CD4-positive, alpha-beta T cell (primary cell): ENCODE data around the gene SNCAIP. TPM values are rescaled to one million over a fixed set of nuclear protein-coding genes. Genes with fewer than 3 reads are reported as not detected.

Experiments used
- ATAC-seq: fragments of 200-7000 bp; cut with Tn5 transposase; one replicate; pipeline ENCODE4 v1.10.0; 2022; ENCODE audit warnings: mild to moderate bottlenecking; ENCODE audit not compliant: poor library complexity
- CTCF ChIA-PET: fragments of 350-600 bp; sonication (Branson Sonifier 250); formaldehyde crosslinking; loops from one replicate; lab custom pipeline; 2021; ENCODE audit warnings: antibody characterized with exemption, inconsistent platforms; lab: Charles Lee
- POLR2A ChIA-PET: fragments of 350-600 bp; sonication (Branson Sonifier 250); formaldehyde crosslinking; loops from one replicate; lab custom pipeline; 2021; ENCODE audit warnings: antibody characterized with exemption, inconsistent platforms; lab: Charles Lee
- DNase-seq, 14 experiments: peaks; one replicate each; pipeline ENCODE4 v3.0.0-alpha.2; 2013 to 2020; ENCODE audit warnings: mixed read lengths in 2 of 14
- H3K27ac ChIP-seq, 2 donors: one replicate each; pipeline versions ENCODE4 v1.5.1 to v1.7.0; 2013; ENCODE audit warnings: low read length in 2 of 2, low read depth in 1 of 2, mild to moderate bottlenecking in 1 of 2
- H3K27me3 ChIP-seq, 2 experiments: 1 replicate in 1 of 2; 2 replicates in 1 of 2; pipeline versions ENCODE4 v1.6.1 to v1.7.0; 2013; ENCODE audit warnings: low read length in 2 of 2, control low read depth in 1 of 2, mild to moderate bottlenecking in 1 of 2, moderate library complexity in 1 of 2; ENCODE audit not compliant: insufficient read depth in 2 of 2, control insufficient read depth in 1 of 2
- H3K36me3 ChIP-seq: one replicate; pipeline ENCODE4 v1.6.1; 2013; ENCODE audit warnings: low read length, control low read depth; ENCODE audit not compliant: insufficient read depth
- H3K4me1 ChIP-seq: one replicate; pipeline ENCODE4 v1.6.1; 2013; ENCODE audit warnings: low read length, control low read depth; ENCODE audit not compliant: insufficient read depth
- H3K4me3 ChIP-seq: one replicate; pipeline ENCODE4 v1.5.1; 2013; ENCODE audit warnings: mild to moderate bottlenecking, low read length, moderate library complexity
- H3K9me3 ChIP-seq, 2 experiments: 1 replicate in 1 of 2; 2 replicates in 1 of 2; pipeline versions ENCODE4 v1.6.1 to v1.7.0; 2013; ENCODE audit warnings: low read length in 2 of 2, mild to moderate bottlenecking in 2 of 2, control low read depth in 1 of 2, moderate library complexity in 1 of 2; ENCODE audit not compliant: control insufficient read depth in 1 of 2, insufficient read depth in 1 of 2
- H3K27ac Mint-ChIP-seq: one replicate; pipeline ENCODE4 v1.8.0; 2020; ENCODE audit warnings: mixed read lengths
- H3K27me3 Mint-ChIP-seq: one replicate; pipeline ENCODE4 v1.8.0; 2021; ENCODE audit warnings: mixed read lengths
- H3K36me3 Mint-ChIP-seq: one replicate; pipeline ENCODE4 v1.8.0; 2021; ENCODE audit warnings: low read depth, mixed read lengths
- H3K4me1 Mint-ChIP-seq: one replicate; pipeline ENCODE4 v1.8.0; 2021; ENCODE audit warnings: low read depth, mixed read lengths
- H3K4me3 Mint-ChIP-seq: one replicate; pipeline ENCODE4 v1.8.0; 2020; ENCODE audit warnings: mild to moderate bottlenecking, mixed read lengths
- H3K9me3 Mint-ChIP-seq: one replicate; pipeline ENCODE4 v1.8.0; 2020; ENCODE audit warnings: mixed read lengths
- intact Hi-C, 2 experiments: fragments of 100-400 bp; cut with DNase I in 1 of 2; cut with micrococcal nuclease in 1 of 2; formaldehyde crosslinking; loops; one replicate each; pipeline versions ENCODE4 v1.15.1 to v1.9.0; 2023 to 2025; cut with DNase I, micrococcal nuclease
- total RNA-seq, 174 experiments: library from RNA in 2 of 174; stranded (reverse) in 2 of 174; gene quantifications; one replicate each; pipeline ENCODE4 v1.2.3 and lab custom pipeline; 2021 to 2026
- TF ChIP-seq, protein P1 (sequence below): fragments of 200-600 bp; IDR thresholded peaks from one replicate; pipeline ENCODE4 v1.8.0; 2022; ENCODE audit warnings: antibody characterized with exemption, mild to moderate bottlenecking

SNCAIP gene
- total RNA-seq, 2 experiments from 2014 or later: not detected

GRCh38 chr5:122304471-122305215, 7.4 kb upstream of the SNCAIP start:
- Mint-ChIP-seq H3K4me1 (no peaks in the 10 kb centered on the region), H3K9me3 (no peaks in the 10 kb centered on the region), H3K36me3 (no peaks in the 10 kb centered on the region), H3K27me3 (peaks cover 14% of the 10 kb centered on the region), H3K27ac (no peak overlapping the region), H3K4me3 (no peak overlapping the region)
- no peak overlapping the region for H3K27ac ChIP-seq
- intact Hi-C loops: no loop called here
- H3K36me3 ChIP-seq: no peaks in the 10 kb centered on the region
- no peaks in the 10 kb centered on the region for H3K4me1 ChIP-seq
- TF ChIP-seq, protein P1, sequence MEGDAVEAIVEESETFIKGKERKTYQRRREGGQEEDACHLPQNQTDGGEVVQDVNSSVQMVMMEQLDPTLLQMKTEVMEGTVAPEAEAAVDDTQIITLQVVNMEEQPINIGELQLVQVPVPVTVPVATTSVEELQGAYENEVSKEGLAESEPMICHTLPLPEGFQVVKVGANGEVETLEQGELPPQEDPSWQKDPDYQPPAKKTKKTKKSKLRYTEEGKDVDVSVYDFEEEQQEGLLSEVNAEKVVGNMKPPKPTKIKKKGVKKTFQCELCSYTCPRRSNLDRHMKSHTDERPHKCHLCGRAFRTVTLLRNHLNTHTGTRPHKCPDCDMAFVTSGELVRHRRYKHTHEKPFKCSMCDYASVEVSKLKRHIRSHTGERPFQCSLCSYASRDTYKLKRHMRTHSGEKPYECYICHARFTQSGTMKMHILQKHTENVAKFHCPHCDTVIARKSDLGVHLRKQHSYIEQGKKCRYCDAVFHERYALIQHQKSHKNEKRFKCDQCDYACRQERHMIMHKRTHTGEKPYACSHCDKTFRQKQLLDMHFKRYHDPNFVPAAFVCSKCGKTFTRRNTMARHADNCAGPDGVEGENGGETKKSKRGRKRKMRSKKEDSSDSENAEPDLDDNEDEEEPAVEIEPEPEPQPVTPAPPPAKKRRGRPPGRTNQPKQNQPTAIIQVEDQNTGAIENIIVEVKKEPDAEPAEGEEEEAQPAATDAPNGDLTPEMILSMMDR: no peak
- DNase-seq (no peak), ATAC-seq (no peak)
- H3K9me3 ChIP-seq: no peaks in the 10 kb centered on the region
- POLR2A ChIA-PET: no interaction called here
- no peak overlapping the region for H3K4me3 ChIP-seq
- peaks cover 0 to under 1% of the 10 kb centered on the region in 2 experiments for H3K27me3 ChIP-seq
- CTCF ChIA-PET: no interaction called here

DNA sequence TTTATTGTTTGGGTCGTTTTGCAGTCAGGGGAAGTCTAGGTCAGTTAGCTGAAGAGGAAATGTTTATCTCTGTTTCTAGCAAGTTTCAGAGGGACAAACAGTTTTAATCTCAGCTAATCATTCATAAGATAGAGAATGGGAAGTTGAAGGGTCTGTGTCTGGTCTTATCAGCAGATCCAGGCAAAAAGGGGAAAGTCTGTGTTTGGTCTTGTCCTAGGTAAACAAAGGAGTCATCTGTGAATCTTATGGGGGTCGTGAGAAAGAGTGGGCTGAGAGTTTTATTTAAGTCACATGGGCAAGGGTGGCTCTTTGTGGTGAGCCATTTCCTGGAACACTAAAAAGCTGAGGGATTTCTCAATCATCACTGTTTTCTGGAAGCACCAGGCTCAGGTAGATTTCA, 5.6 kb upstream of the SNCAIP start:
- no peaks in the 10 kb centered on the region for H3K4me1 Mint-ChIP-seq
- H3K27me3 Mint-ChIP-seq: peaks cover 32% of the 10 kb centered on the region
- H3K27ac Mint-ChIP-seq: no peak overlapping the region
- ATAC-seq (no peak), DNase-seq (no peak)
- no peaks in the 10 kb centered on the region for H3K36me3 Mint-ChIP-seq
- no peaks in the 10 kb centered on the region for H3K4me1 ChIP-seq
- TF ChIP-seq, protein P1: no peak
- no peak overlapping the region for H3K4me3 ChIP-seq
- CTCF ChIA-PET: no interaction called here
- peaks cover 8 to 19% of the 10 kb centered on the region in 2 experiments for H3K27me3 ChIP-seq
- H3K36me3 ChIP-seq: no peaks in the 10 kb centered on the region
- peaks cover 2% of the 10 kb centered on the region for H3K9me3 Mint-ChIP-seq
- H3K27ac ChIP-seq: no peak overlapping the region
- POLR2A ChIA-PET: no interaction called here
- H3K9me3 ChIP-seq: peaks cover 0 to 5% of the 10 kb centered on the region in 2 experiments
- intact Hi-C loops: no loop called here
- no peak overlapping the region for H3K4me3 Mint-ChIP-seq

- peaks cover 3% of the 10 kb centered on the region for H3K4me1 ChIP-seq
- peaks cover 8% of the 10 kb centered on the region for H3K4me1 Mint-ChIP-seq
- ChIA-PET POLR2A (no interaction called here), CTCF (no interaction called here)
- peaks cover 0 to 13% of the 10 kb centered on the region in 2 experiments for H3K9me3 ChIP-seq
- H3K27me3 Mint-ChIP-seq: peaks cover 67% of the 10 kb centered on the region
- no peak overlapping the region for H3K4me3 Mint-ChIP-seq
- TF ChIP-seq, protein P1: no peak
- no peaks in the 10 kb centered on the region for H3K36me3 ChIP-seq
- ATAC-seq: no peak
- no peak overlapping the region for H3K27ac ChIP-seq
- no peaks in the 10 kb centered on the region for H3K36me3 Mint-ChIP-seq
- DNase-seq: no peak
- peaks cover 22 to 56% of the 10 kb centered on the region in 2 experiments for H3K27me3 ChIP-seq
- no peak overlapping the region for H3K4me3 ChIP-seq
- peaks cover 2% of the 10 kb centered on the region for H3K9me3 Mint-ChIP-seq
- H3K27ac Mint-ChIP-seq: no peak overlapping the region
- intact Hi-C loops: loop anchor here in 1 of 2 experiments (1.0 kb wide), 1 partner anchor 12 kb away; no protein-coding TSS in a partner anchor
Measured at GRCh38 chr5:122310889-122311288, 1.1 kb upstream of the SNCAIP start.
